Measurements from ENCODE around the gene SMIM45.

SMIM45 gene

GRCh38 chr22:41983513-41984405 lies 31.8 kb downstream of the SMIM45 start:
- TF ChIP-seq POLR2A (IDR thresholded peaks at IDR 0.05) = no peak
- TF ChIP-seq EP300 (IDR thresholded peaks at IDR 0.05) = no peak
- TF ChIP-seq CTCF (IDR thresholded peaks at IDR 0.05) = no peak
- no peak overlapping the region for H3K27ac ChIP-seq
- no peaks in the 10 kb centered on the region for H3K36me3 ChIP-seq
- H3K4me1 ChIP-seq (ENCODE audit: insufficient read depth) = no peaks in the 10 kb centered on the region
- 66 to 78% (median 72%) methylated on average over 6 of the region's 6 CpGs for WGBS, 3 donors
- DNase-seq = no peak
- H3K4me3 ChIP-seq = no peak overlapping the region
- intact Hi-C loops (cut with DNase I) = no loop called here
- H3K27me3 ChIP-seq = no peaks in the 10 kb centered on the region
- H3K9me3 ChIP-seq = no peaks in the 10 kb centered on the region

GRCh38 chr22:41987276-41987675 lies 35.3 kb downstream of the SMIM45 start:
- TF ChIP-seq CTCF (IDR thresholded peaks at IDR 0.05) = no peak
- no peak for TF ChIP-seq POLR2A (IDR thresholded peaks at IDR 0.05)
- no peak for TF ChIP-seq EP300 (IDR thresholded peaks at IDR 0.05)
- H3K4me1 ChIP-seq (ENCODE audit: insufficient read depth) = no peaks in the 10 kb centered on the region
- intact Hi-C loops (cut with DNase I) = no loop called here
- no peaks in the 10 kb centered on the region for H3K36me3 ChIP-seq
- H3K9me3 ChIP-seq = no peaks in the 10 kb centered on the region
- H3K4me3 ChIP-seq = no peak overlapping the region
- no peak for DNase-seq
- H3K27me3 ChIP-seq = no peaks in the 10 kb centered on the region
- H3K27ac ChIP-seq = no peak overlapping the region
- WGBS, 3 donors = 89 to 92% (median 90%) methylated on average over 5 of the region's 5 CpGs

DNA sequence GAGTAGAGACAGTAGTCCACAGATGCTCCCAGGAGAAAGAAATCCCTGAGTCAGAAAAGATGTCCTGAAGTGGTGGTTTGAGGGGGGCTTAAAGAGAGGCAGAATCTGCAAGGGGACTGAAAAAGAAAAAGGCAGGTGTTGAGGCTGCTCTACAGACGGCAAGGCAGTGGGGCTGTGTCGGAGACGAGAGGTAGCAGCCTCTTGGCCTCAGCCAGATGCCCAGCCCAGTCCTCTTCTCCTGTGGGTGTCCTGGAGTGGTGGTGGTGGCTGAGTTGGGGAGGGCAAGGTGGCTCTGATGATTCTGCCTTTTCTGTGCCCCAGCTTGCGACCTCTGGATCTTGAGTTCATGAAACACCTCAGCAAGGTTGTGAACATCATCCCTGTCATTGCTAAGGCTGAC lies 37.3 kb downstream of the SMIM45 start:
- Histone ChIP-seq H3K9me3 (no peaks in the 10 kb centered on the region), H3K4me3 (no peak overlapping the region), H3K4me1 (ENCODE audit: insufficient read depth) (no peaks in the 10 kb centered on the region), H3K27ac (no peak overlapping the region), H3K27me3 (no peaks in the 10 kb centered on the region), H3K36me3 (no peaks in the 10 kb centered on the region)
- TF ChIP-seq EP300 (IDR thresholded peaks at IDR 0.05) (no peak), POLR2A (IDR thresholded peaks at IDR 0.05) (no peak), CTCF (IDR thresholded peaks at IDR 0.05) (no peak)
- WGBS, 3 donors = 74 to 89% (median 75%) methylated on average over 4 of the region's 4 CpGs
- intact Hi-C loops (cut with DNase I) = no loop called here
- no peak for DNase-seq

- 80 to 96% (median 86%) methylated on average over 7 of the region's 7 CpGs for WGBS, 3 donors
- Histone ChIP-seq H3K9me3 (no peaks in the 10 kb centered on the region), H3K27ac (no peak overlapping the region), H3K27me3 (no peaks in the 10 kb centered on the region), H3K4me1 (ENCODE audit: insufficient read depth) (no peaks in the 10 kb centered on the region), H3K36me3 (no peaks in the 10 kb centered on the region), H3K4me3 (no peak overlapping the region)
- no peak for DNase-seq
- no peak for TF ChIP-seq CTCF (IDR thresholded peaks at IDR 0.05)
- TF ChIP-seq POLR2A (IDR thresholded peaks at IDR 0.05) = no peak
- no peak for TF ChIP-seq EP300 (IDR thresholded peaks at IDR 0.05)
- intact Hi-C loops (cut with DNase I) = no loop called here
Observed at GRCh38 chr22:41991111-41991510, 39.2 kb downstream of the SMIM45 start.

All from ovary (tissue), 7 donors.